ENCODE measurements around the gene GRIK5. TPM values are rescaled to one million over a fixed set of nuclear protein-coding genes. Genes with fewer than 3 reads are reported as not detected.
A peak's percentile ranks its signal among the peaks of the same experiment; 100 is the strongest.

Gene GRIK5
- total RNA-seq, 1 donor: 22.1 TPM

GRCh38 chr19:42096255-42096837, 26.3 kb upstream of the GRIK5 start:
- DNase-seq (ENCODE audit: low read depth in 2 of 3, low spot score in 2 of 3): no peak

GRCh38 chr19:42095814-42096230, 25.8 kb upstream of the GRIK5 start:
- no peak for DNase-seq (ENCODE audit: low read depth in 2 of 3, low spot score in 2 of 3)

- no peak for DNase-seq (ENCODE audit: low read depth in 2 of 3, low spot score in 2 of 3)
These were observed 25.3 kb upstream of the GRIK5 start for GRCh38 chr19:42095142-42095813.

- no peak for DNase-seq (ENCODE audit: low read depth in 2 of 3, low spot score in 2 of 3)
These were observed 23.9 kb upstream of the GRIK5 start for GRCh38 chr19:42093926-42094325.

- no peak for DNase-seq (ENCODE audit: low read depth in 2 of 3, low spot score in 2 of 3)
These were observed 23.5 kb upstream of the GRIK5 start for GRCh38 chr19:42093505-42093904.

GRCh38 chr19:42092350-42092749, 22.3 kb upstream of the GRIK5 start:
- DNase-seq (ENCODE audit: low read depth in 2 of 3, low spot score in 2 of 3): peak in 2 of 3 donors; percentile 93 to 97

GRCh38 chr19:42091742-42092141, 21.7 kb upstream of the GRIK5 start:
- DNase-seq (ENCODE audit: low read depth in 2 of 3, low spot score in 2 of 3): peak in 1 of 3 donors; percentile 43

GRCh38 chr19:42091300-42091699, 21.3 kb upstream of the GRIK5 start:
- DNase-seq (ENCODE audit: low read depth in 2 of 3, low spot score in 2 of 3): no peak

- DNase-seq (ENCODE audit: low read depth in 2 of 3, low spot score in 2 of 3): no peak
These were observed 20.7 kb upstream of the GRIK5 start for GRCh38 chr19:42090672-42091071.

GRCh38 chr19:42089772-42090171, 19.8 kb upstream of the GRIK5 start:
- DNase-seq (ENCODE audit: low read depth in 2 of 3, low spot score in 2 of 3): no peak

GRCh38 chr19:42089191-42089750, 19.3 kb upstream of the GRIK5 start:
- no peak for DNase-seq (ENCODE audit: low read depth in 2 of 3, low spot score in 2 of 3)

- no peak for DNase-seq (ENCODE audit: low read depth in 2 of 3, low spot score in 2 of 3)
These were observed 18.6 kb upstream of the GRIK5 start for GRCh38 chr19:42088471-42089190.

- no peak for DNase-seq (ENCODE audit: low read depth in 2 of 3, low spot score in 2 of 3)
These were observed 17.0 kb upstream of the GRIK5 start for GRCh38 chr19:42086770-42087550.

GRCh38 chr19:42086188-42086736, 16.3 kb upstream of the GRIK5 start:
- DNase-seq (ENCODE audit: low read depth in 2 of 3, low spot score in 2 of 3): no peak

- DNase-seq (ENCODE audit: low read depth in 2 of 3, low spot score in 2 of 3): no peak
These were observed 13.5 kb upstream of the GRIK5 start for GRCh38 chr19:42083537-42083936.

- DNase-seq (ENCODE audit: low read depth in 2 of 3, low spot score in 2 of 3): peak in 1 of 3 donors; percentile 76
These were observed 11.7 kb upstream of the GRIK5 start for GRCh38 chr19:42081584-42082203.

- no peak for DNase-seq (ENCODE audit: low read depth in 2 of 3, low spot score in 2 of 3)
These were observed 10.9 kb upstream of the GRIK5 start for GRCh38 chr19:42080764-42081375.

GRCh38 chr19:42079886-42080763, 10.1 kb upstream of the GRIK5 start:
- no peak for DNase-seq (ENCODE audit: low read depth in 2 of 3, low spot score in 2 of 3)

- no peak for DNase-seq (ENCODE audit: low read depth in 2 of 3, low spot score in 2 of 3)
These were observed 9.3 kb upstream of the GRIK5 start for GRCh38 chr19:42079276-42079669.

Data from hematopoietic multipotent progenitor cell (in vitro differentiated cells).